ENCODE measurements around the gene PRPF8.

PRPF8 gene

GRCh38 chr17:1627182-1627981 is 57.3 kb downstream of the PRPF8 start:
- peak overlapping the region; percentile 63 for H3K27ac ChIP-seq (replicated peaks)
- H3K27me3 ChIP-seq (ENCODE audit: insufficient read depth, poor library complexity, severe bottlenecking), result no peaks in the 10 kb centered on the region
- H3K4me3 ChIP-seq (replicated peaks; ENCODE audit: insufficient read depth, low read length), result peak overlapping the region; percentile 60
- DNase-seq (ENCODE audit: low read depth in 1 of 2, low spot score in 1 of 2), result peak in 1 of 2 experiments; percentile 84
- no peak for TF ChIP-seq REST (IDR thresholded peaks at IDR 0.05; ENCODE audit: insufficient replicate concordance, low read depth)
- peak; percentile 99 for TF ChIP-seq SPI1 (IDR thresholded peaks at IDR 0.05; ENCODE audit: borderline replicate concordance, low read depth)
- peak; percentile 29; the same call in 1 of the 2 replicates for TF ChIP-seq POLR2AphosphoS5 (IDR thresholded peaks at IDR 0.05; ENCODE audit: low read depth)

- peak overlapping the region; percentile 63 for H3K27ac ChIP-seq (replicated peaks)
- no peak for TF ChIP-seq POLR2AphosphoS5 (IDR thresholded peaks at IDR 0.05; ENCODE audit: low read depth)
- no peak for TF ChIP-seq CTCF (IDR thresholded peaks at IDR 0.05; ENCODE audit: insufficient read depth, low read length)
- no peak for TF ChIP-seq GABPA (IDR thresholded peaks at IDR 0.05; ENCODE audit: low read depth)
- TF ChIP-seq SPI1 (IDR thresholded peaks at IDR 0.05; ENCODE audit: borderline replicate concordance, low read depth), result no peak
- no peak for TF ChIP-seq REST (IDR thresholded peaks at IDR 0.05; ENCODE audit: insufficient replicate concordance, low read depth)
- no peaks in the 10 kb centered on the region for H3K27me3 ChIP-seq (ENCODE audit: insufficient read depth, poor library complexity, severe bottlenecking)
- no peak for DNase-seq (ENCODE audit: low read depth in 1 of 2, low spot score in 1 of 2)
- no peak overlapping the region for H3K4me3 ChIP-seq (replicated peaks; ENCODE audit: insufficient read depth, low read length)
Measured at GRCh38 chr17:1626333-1626732, 58.3 kb downstream of the PRPF8 start.

- DNase-seq (ENCODE audit: low read depth in 1 of 2, low spot score in 1 of 2), result no peak
- Histone ChIP-seq H3K27ac (replicated peaks) (no peak overlapping the region), H3K4me3 (replicated peaks; ENCODE audit: insufficient read depth, low read length) (no peak overlapping the region), H3K27me3 (ENCODE audit: insufficient read depth, poor library complexity, severe bottlenecking) (no peaks in the 10 kb centered on the region)
- TF ChIP-seq POLR2AphosphoS5 (IDR thresholded peaks at IDR 0.05; ENCODE audit: low read depth) (no peak), REST (IDR thresholded peaks at IDR 0.05; ENCODE audit: insufficient replicate concordance, low read depth) (no peak), CTCF (IDR thresholded peaks at IDR 0.05; ENCODE audit: insufficient read depth, low read length) (no peak), GABPA (IDR thresholded peaks at IDR 0.05; ENCODE audit: low read depth) (no peak), SPI1 (IDR thresholded peaks at IDR 0.05; ENCODE audit: borderline replicate concordance, low read depth) (no peak)
Measured at GRCh38 chr17:1625581-1625980, 59.1 kb downstream of the PRPF8 start.
